ENCODE results near the gene SRPK2.
"Not testable (repeated sequence)": the region's sequence is repeated elsewhere in the genome, so short reads cannot be mapped to it uniquely, and the experiment has no call there.

GRCh38 chr7:105437356-105437755, 48.6 kb upstream of the SRPK2 start:
- TF ChIP-seq CTCF, POLR2A (IDR thresholded peaks at IDR 0.05): not testable (repeated sequence)

Measured in sigmoid colon (tissue), 3 donors.